Activated CD4-positive, CD25-positive, alpha-beta regulatory T cell (primary cell): ENCODE results near the gene ARSB.

Source experiments
- DNase-seq, 4 experiments: peaks; one replicate each; lab custom pipeline; 2025; lab: John Stamatoyannopoulos, UW

Gene ARSB

DNA sequence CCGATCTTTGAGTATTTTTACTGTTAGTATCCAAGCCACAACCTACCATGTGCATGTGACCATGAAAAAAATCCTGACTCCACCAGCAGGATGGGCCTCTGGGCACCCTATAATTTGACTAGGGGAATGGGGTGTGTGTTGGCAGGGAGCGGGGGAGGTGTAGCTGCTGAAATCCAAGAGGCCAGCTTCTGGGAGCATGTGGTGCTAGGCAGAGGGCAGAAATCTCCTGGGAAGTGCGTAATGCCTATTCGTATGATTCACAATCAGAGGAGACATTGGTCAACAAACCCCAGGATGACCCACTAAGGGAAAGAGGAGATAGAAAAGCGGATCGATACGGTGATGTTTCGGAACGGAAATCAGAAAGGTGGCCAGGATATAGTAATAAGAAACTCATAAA, 149.9 kb downstream of the ARSB start:
- no peak for DNase-seq

DNA sequence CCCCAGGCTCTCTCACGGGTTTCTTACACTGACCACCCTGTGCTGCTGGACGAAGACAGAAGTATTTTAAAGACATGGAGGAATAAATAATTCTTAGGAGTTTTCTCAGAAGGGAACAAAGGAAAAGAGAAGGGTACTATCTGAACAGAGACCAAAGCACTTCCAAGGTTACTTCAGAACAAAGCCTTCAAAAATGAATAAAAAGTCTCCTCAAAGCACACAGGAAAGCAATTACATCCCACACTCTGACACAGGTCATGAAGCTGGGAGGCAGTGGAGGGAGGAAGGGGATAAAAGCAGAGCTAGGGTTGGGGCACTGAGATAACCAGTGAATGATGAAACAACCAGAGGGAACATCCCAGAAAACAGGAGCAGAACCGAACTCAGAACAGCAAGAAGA, 151.8 kb downstream of the ARSB start:
- DNase-seq: no peak

- DNase-seq: no peak
These were observed 154.5 kb downstream of the ARSB start for GRCh38 chr5:78830528-78831046.

- no peak for DNase-seq
These were observed 155.1 kb downstream of the ARSB start for GRCh38 chr5:78829811-78830527.

- no peak for DNase-seq
These were observed 157.4 kb downstream of the ARSB start for GRCh38 chr5:78827725-78828124.

DNA sequence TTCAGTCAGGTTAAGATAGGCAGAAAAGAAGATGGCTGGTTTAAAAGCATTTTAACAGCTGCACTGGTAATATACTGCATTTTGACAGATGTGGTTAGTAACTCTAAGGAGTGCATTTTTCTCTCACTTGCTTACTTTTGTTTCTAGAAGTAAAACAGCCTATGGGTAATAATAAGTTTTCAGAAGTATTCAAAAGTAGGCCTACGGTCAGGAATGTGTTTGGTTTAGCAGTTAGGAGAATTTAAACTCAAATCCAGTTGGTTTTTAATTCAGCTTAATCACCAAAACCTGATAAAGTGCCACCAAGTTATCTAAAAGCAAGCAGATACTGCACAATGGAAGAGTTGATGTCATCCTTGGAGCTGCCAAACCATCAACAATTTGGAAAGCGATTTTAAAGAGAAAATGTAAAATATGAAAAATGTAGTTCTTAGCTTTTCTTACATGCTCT, 160.3 kb downstream of the ARSB start:
- DNase-seq: no peak

DNA sequence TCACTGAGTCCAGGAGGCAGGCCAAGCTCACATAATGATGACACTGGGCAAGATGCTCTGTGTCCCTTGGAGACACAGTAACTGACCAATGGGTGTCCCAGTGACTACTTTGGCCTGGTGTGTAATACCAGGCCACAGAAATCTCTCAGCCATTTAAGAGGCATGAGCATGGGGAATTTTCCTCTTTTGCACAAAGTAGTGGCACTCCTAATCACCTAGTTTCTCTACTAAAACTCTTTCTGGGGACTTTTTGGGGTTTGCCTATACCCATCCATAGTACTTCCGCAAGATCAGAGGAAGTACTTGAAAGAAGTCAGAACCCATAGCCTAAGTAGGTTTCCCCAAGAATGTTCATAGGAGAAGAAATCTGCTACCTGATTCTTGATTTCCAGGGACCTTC, 161.9 kb downstream of the ARSB start:
- DNase-seq: no peak

- DNase-seq: no peak
These were observed 163.5 kb downstream of the ARSB start for GRCh38 chr5:78821536-78822021.

- DNase-seq: no peak
These were observed 165.4 kb downstream of the ARSB start for GRCh38 chr5:78819707-78820106.

GRCh38 chr5:78819166-78819565, 165.9 kb downstream of the ARSB start:
- no peak for DNase-seq

- DNase-seq: no peak
These were observed 168.9 kb downstream of the ARSB start for GRCh38 chr5:78816143-78816765.

- DNase-seq: no peak
These were observed 171.1 kb downstream of the ARSB start for GRCh38 chr5:78813906-78814530.

GRCh38 chr5:78813286-78813685, 171.8 kb downstream of the ARSB start:
- DNase-seq: no peak

GRCh38 chr5:78811866-78812265, 173.2 kb downstream of the ARSB start:
- DNase-seq: no peak

- DNase-seq: no peak
These were observed 173.8 kb downstream of the ARSB start for GRCh38 chr5:78811121-78811817.

DNA sequence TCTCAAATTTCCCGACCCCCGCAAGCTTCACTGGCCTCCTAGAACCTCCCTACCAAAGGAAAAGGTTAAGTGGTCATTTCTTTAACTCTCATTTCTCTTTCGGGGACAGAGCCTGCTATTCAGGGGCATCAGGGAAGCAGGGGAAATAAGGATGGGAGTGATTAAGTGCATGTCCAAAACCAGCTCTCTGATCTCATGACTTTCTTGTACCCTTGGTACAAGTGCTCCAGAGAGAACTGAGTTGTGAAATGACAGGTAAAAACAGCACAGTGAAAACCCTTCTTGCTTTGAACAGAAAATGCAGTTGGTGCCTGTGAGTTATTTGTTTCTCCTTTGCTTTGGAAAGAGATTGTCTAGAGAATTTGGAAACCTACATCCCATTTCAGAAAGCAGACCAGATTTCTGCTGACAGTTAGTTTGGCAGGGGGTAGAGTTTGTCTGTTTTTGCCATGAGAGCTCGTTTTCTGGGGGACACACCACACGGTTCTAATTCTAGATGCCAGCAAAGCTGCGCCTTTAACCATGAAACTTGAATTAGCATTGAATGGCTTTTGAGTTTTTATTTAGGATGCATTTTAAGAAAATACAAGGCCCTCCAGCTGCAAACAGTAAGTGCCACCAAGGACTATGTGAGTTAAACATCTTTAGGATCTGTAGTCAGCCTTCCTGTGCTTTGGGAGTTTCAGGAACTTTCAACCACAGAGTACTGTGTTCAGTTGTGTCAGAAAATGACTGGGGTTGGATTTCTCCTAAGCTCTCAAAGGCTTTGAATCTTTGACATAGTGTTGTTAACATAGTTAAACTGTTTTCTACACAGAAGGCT, 174.8 kb downstream of the ARSB start:
- no peak for DNase-seq

DNA sequence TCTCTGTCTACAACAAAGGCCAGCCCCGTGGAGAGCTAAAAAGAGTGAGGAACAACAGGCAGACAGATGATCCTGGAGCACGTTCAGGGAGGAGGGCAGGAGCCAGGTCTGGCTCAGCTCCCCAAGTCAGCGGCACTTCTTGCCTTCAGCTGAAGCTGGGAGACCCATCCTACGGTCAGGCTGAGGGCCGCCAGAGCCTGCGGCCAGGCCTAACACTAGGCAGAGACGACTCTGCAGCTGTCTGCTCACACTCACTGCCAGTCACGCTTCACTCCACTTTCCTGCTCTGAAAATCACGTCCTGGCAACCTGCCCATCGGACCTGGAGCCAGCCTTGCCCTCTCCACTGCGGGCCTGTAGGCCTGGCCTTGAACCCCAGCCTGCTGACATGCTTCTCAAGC, 175.7 kb downstream of the ARSB start:
- DNase-seq: no peak

GRCh38 chr5:78808818-78809217, 176.3 kb downstream of the ARSB start:
- DNase-seq: no peak

GRCh38 chr5:78808380-78808779, 176.7 kb downstream of the ARSB start:
- no peak for DNase-seq

GRCh38 chr5:78806544-78806943, 178.6 kb downstream of the ARSB start:
- no peak for DNase-seq

DNA sequence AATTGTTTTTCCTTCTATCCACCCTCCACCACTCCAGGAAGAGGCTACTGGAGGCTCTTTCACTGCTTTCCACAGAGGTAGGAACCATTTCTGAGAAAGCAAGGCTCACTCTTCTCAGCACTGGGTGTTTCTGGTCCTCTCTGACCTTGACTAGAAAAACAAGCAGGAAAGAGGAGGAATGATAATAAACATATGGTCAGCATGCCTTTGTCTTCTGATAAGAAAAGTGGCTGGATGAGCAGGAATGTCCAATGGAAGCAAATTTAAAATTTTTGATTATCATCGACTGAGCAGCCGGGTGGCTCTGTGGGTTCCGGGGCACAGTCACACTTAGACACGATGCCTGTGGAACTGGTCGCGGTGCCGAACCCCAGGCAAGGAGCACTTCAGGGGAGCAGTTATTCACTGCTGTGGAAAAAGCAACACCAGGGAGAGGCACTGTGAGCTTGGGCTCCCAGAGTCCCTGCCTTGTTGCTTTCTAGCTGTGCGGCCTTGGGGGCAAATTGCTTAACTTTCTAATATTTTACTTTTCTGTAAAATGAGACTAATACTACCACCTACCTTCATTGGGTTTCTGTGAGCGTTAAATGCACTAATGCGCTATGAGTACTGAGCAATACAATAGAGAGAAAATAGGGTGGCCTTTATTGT, 179.5 kb downstream of the ARSB start:
- no peak for DNase-seq
